ENCODE results near the gene RRAGB.
"Not testable (repeated sequence)": the region's sequence is repeated elsewhere in the genome, so short reads cannot be mapped to it uniquely, and the experiment has no call there.

Gene RRAGB

GRCh38 chrX:55717521-55718497 lies at the start of gene RRAGB:
Gene RRAGB, plus strand, starts transcription at chrX:55717749. Its CDS starts 579 bp downstream, at chrX:55718328.
- DNase-seq (ENCODE audit: low read depth in 3 of 3): peak; percentile 67 to 87 (median 84)

GRCh38 chrX:55668084-55668483 lies 49.5 kb upstream of the RRAGB start:
- DNase-seq (ENCODE audit: low read depth in 3 of 3): no peak

GRCh38 chrX:55688579-55688978 lies 29.0 kb upstream of the RRAGB start:
- DNase-seq (ENCODE audit: low read depth in 3 of 3): not testable (repeated sequence)

- DNase-seq (ENCODE audit: low read depth in 3 of 3): no peak
Observed at GRCh38 chrX:55695227-55696018, 22.1 kb upstream of the RRAGB start.

GRCh38 chrX:55697381-55697780 lies 20.2 kb upstream of the RRAGB start:
- no peak for DNase-seq (ENCODE audit: low read depth in 3 of 3)

- DNase-seq (ENCODE audit: low read depth in 3 of 3): no peak
Observed at GRCh38 chrX:55702671-55703070, 14.9 kb upstream of the RRAGB start.

- DNase-seq (ENCODE audit: low read depth in 3 of 3): not testable (repeated sequence)
Observed at GRCh38 chrX:55703436-55703835, 14.1 kb upstream of the RRAGB start.

GRCh38 chrX:55705066-55705465 lies 12.5 kb upstream of the RRAGB start:
- DNase-seq (ENCODE audit: low read depth in 3 of 3): not testable (repeated sequence)

- no peak for DNase-seq (ENCODE audit: low read depth in 3 of 3)
Observed at GRCh38 chrX:55709735-55710134, 7.8 kb upstream of the RRAGB start.

- DNase-seq (ENCODE audit: low read depth in 3 of 3): no peak
Observed at GRCh38 chrX:55710701-55711100, 6.8 kb upstream of the RRAGB start.

GRCh38 chrX:55713631-55714030 lies 3.9 kb upstream of the RRAGB start:
- DNase-seq (ENCODE audit: low read depth in 3 of 3): no peak

- no peak for DNase-seq (ENCODE audit: low read depth in 3 of 3)
Observed at GRCh38 chrX:55714161-55714560, 3.4 kb upstream of the RRAGB start.

- no peak for DNase-seq (ENCODE audit: low read depth in 3 of 3)
Observed at GRCh38 chrX:55715847-55716246, 1.7 kb upstream of the RRAGB start.

- DNase-seq (ENCODE audit: low read depth in 3 of 3): no peak
Observed at GRCh38 chrX:55716937-55717336, 612 bp upstream of the RRAGB start.

- no peak for DNase-seq (ENCODE audit: low read depth in 3 of 3)
Observed at GRCh38 chrX:55731826-55732225, 14.3 kb downstream of the RRAGB start.

GRCh38 chrX:55738969-55739368 lies 21.4 kb downstream of the RRAGB start:
- no peak for DNase-seq (ENCODE audit: low read depth in 3 of 3)

- DNase-seq (ENCODE audit: low read depth in 3 of 3): no peak
Observed at GRCh38 chrX:55742649-55743048, 25.1 kb downstream of the RRAGB start.

GRCh38 chrX:55748463-55748862 lies 30.9 kb downstream of the RRAGB start:
- not testable (repeated sequence) for DNase-seq (ENCODE audit: low read depth in 3 of 3)

- no peak for DNase-seq (ENCODE audit: low read depth in 3 of 3)
Observed at GRCh38 chrX:55750256-55750655, 32.7 kb downstream of the RRAGB start.

- no peak for DNase-seq (ENCODE audit: low read depth in 3 of 3)
Observed at GRCh38 chrX:55754861-55755294, 37.3 kb downstream of the RRAGB start.

GRCh38 chrX:55758033-55758432 lies 40.5 kb downstream of the RRAGB start:
- no peak for DNase-seq (ENCODE audit: low read depth in 3 of 3)

- no peak for DNase-seq (ENCODE audit: low read depth in 3 of 3)
Observed at GRCh38 chrX:55759478-55759877, 41.9 kb downstream of the RRAGB start.

- DNase-seq (ENCODE audit: low read depth in 3 of 3): no peak
Observed at GRCh38 chrX:55767100-55767499, 49.6 kb downstream of the RRAGB start.

Measured in stimulated activated CD4-positive, alpha-beta T cell treated with anti-CD3 and anti-CD28 coated beads, TNF-alpha, amount 100 ng/mL, for 4 hours (primary cell).